Transverse colon (tissue), 4 donors: ENCODE data around the gene ST3GAL2. TPM values are rescaled to one million over a fixed set of nuclear protein-coding genes. Genes with fewer than 3 reads are reported as not detected.

Experiments
- DNase-seq: peaks from one replicate; pipeline ENCODE4 v3.0.0-alpha.2; 2019
- H3K27ac ChIP-seq, 4 donors: fragments of 200-600 bp; sonication (generic); 2 replicates each; pipeline ENCODE4 v1.5.1; 2016 to 2018; ENCODE audit warnings: inconsistent platforms in 4 of 4
- H3K27me3 ChIP-seq: fragments of 200-600 bp; sonication (generic); 2 replicates; pipeline ENCODE4 v1.5.1; 2017; ENCODE audit warnings: inconsistent platforms
- H3K36me3 ChIP-seq, 4 donors: fragments of 200-600 bp; sonication (generic); 2 replicates each; pipeline ENCODE4 v1.5.1; 2017 to 2019; ENCODE audit warnings: inconsistent platforms in 4 of 4
- H3K4me1 ChIP-seq, 4 donors: fragments of 200-600 bp; sonication (generic); 2 replicates each; pipeline ENCODE4 v1.5.1; 2017 to 2020; ENCODE audit warnings: inconsistent platforms in 4 of 4
- H3K4me3 ChIP-seq, 4 donors: fragments of 200-600 bp; sonication (generic); 1 replicate in 1 of 4; 2 replicates in 3 of 4; pipeline versions ENCODE4 v1.5.1 to v1.6.1; 2017 to 2019; ENCODE audit warnings: inconsistent platforms in 4 of 4
- H3K9me3 ChIP-seq, 2 donors: fragments of 200-600 bp; sonication (generic); 2 replicates each; pipeline ENCODE4 v1.5.1; 2017 to 2019; ENCODE audit warnings: inconsistent platforms in 2 of 2
- CTCF ChIP-seq, 5 experiments: fragments of 200-600 bp in 3 of 5; fragments of 450-650 bp in 2 of 5; sonication (generic) in 3 of 5; IDR thresholded peaks; 1 replicate in 2 of 5; 2 replicates in 3 of 5; pipeline ENCODE4 v1.5.1; 2016 to 2017; ENCODE audit warnings: antibody characterized with exemption in 5 of 5, inconsistent platforms in 3 of 5, mild to moderate bottlenecking in 2 of 5, moderate library complexity in 1 of 5
- EP300 ChIP-seq: sonication (generic); formaldehyde crosslinking; IDR thresholded peaks from one replicate; pipeline ENCODE4 v1.6.1; 2017; ENCODE audit warnings: antibody characterized with exemption, low read depth
- POLR2A ChIP-seq: fragments of 450-650 bp; IDR thresholded peaks from one replicate; pipeline ENCODE4 v1.6.1; 2016; ENCODE audit warnings: antibody characterized with exemption, mild to moderate bottlenecking, moderate library complexity
- POLR2AphosphoS5 ChIP-seq, 3 donors: sonication (generic); formaldehyde crosslinking; IDR thresholded peaks; one replicate each; pipeline ENCODE4 v1.6.1; 2016; ENCODE audit warnings: antibody characterized with exemption in 3 of 3
- WGBS, 2 donors: methylation state at CpG; one replicate each; pipeline ENCODE4 v1.1.5; 2018; ENCODE audit warnings: low coverage in 1 of 2; 5-methylcytosine and 5-hydroxymethylcytosine counted together
- in situ Hi-C, 4 donors: fragments of 200-750 bp; cut with MboI; loops; one replicate each; pipeline versions ENCODE4 v1.15.0 to v1.15.1; 2017; ENCODE audit warnings: low sequenced_read_pairs in 3 of 4, low pct_ligation_motif_present in 1 of 4, low pct_unique_long_range_greater_than_20kb in 1 of 4
- intact Hi-C: fragments of 100-400 bp; cut with DNase I; formaldehyde crosslinking; loops from one replicate; pipeline ENCODE4 v1.15.1; 2023; ENCODE audit warnings: low total_unique reads
- total RNA-seq, 4 donors: library from RNA; depleted of rRNA; stranded (reverse); fragments of >200 nt; gene quantifications; one replicate each; pipeline ENCODE4 v1.1.0, GENCODE V29; 2016

ST3GAL2 gene
- total RNA-seq, 4 donors from 2014 or later: 2.6 to 16.5 (median 8.5) TPM

DNA sequence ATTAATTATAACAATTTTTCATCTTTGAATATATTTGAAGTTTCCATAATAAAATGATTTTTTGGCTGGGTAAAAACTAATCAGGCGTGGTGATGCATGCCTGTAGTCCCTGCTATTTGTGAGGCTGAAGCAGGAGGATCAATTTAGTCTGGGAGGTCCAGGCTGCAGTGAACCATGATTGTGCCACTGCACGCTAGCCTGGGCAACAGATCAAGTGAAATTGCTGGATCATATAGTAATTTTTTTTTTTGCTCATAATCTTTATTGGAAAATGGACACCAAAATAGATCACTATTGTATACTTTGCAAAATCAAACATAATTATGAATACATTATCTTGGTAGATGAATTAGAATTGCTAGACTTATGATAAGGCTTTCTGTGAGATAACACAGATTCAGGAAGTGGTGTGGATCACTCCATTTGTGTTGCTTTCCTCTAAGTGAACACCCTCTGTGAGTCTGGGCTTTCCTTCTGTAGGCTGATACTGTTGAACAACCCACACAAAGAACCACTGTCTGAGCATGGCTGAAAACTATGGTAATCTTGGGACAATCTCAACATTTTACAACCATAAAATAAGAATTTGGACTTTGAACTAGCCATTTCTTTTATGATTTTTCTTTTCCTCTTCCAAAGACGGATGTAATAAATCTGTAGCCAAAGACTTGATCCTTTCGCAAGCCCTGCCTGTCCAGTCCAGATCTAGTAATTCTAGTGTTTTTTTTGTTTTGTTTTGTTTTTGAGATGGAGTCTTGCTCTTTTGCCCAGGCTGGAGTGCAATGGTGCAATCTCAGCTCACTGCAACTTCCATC is 5.6 kb upstream of the ST3GAL2 start:
- Histone ChIP-seq H3K4me3 (peak overlapping the region in 1 of 4 donors; percentile 8), H3K36me3 (no peaks in the 10 kb centered on the region), H3K4me1 (peaks cover 3 to 28% (median 13%) of the 10 kb centered on the region in 4 donors), H3K27ac (peak overlapping the region; percentile 57 to 76 (median 64)), H3K27me3 (no peaks in the 10 kb centered on the region), H3K9me3 (no peaks in the 10 kb centered on the region)
- peak; percentile 48 for DNase-seq
- TF ChIP-seq CTCF (IDR thresholded peaks at IDR 0.05): no peak
- no peak for TF ChIP-seq EP300
- no peak for TF ChIP-seq POLR2A
- peak in 1 of 3 donors; percentile 38 for TF ChIP-seq POLR2AphosphoS5 (IDR thresholded peaks at IDR 0.05)
- in situ Hi-C loops: loop anchor here in 1 of 4 donors (10.0 kb wide), 1 partner anchor 50 kb away; no protein-coding TSS in a partner anchor
- WGBS, 2 donors: 28 to 51% methylated on average over 4 of the region's 4 CpGs
- intact Hi-C loops: no loop called here

GRCh38 chr16:70442344-70442743 is 3.4 kb upstream of the ST3GAL2 start:
- Histone ChIP-seq H3K4me3 (no peak overlapping the region), H3K36me3 (no peaks in the 10 kb centered on the region), H3K4me1 (peaks cover 4 to 42% (median 22%) of the 10 kb centered on the region in 4 donors), H3K27ac (no peak overlapping the region), H3K27me3 (no peaks in the 10 kb centered on the region), H3K9me3 (no peaks in the 10 kb centered on the region)
- intact Hi-C loops (no loop called here), in situ Hi-C loops (loop anchor here in 1 of 4 donors (10.0 kb wide), 1 partner anchor 48 kb away; no protein-coding TSS in a partner anchor)
- TF ChIP-seq EP300: no peak
- TF ChIP-seq POLR2A: no peak
- TF ChIP-seq CTCF (IDR thresholded peaks at IDR 0.05): no peak
- no peak for TF ChIP-seq POLR2AphosphoS5 (IDR thresholded peaks at IDR 0.05)
- no peak for DNase-seq
- WGBS, 2 donors: 95 to 96% methylated on average over 4 to 7 of the region's 7 CpGs

DNA sequence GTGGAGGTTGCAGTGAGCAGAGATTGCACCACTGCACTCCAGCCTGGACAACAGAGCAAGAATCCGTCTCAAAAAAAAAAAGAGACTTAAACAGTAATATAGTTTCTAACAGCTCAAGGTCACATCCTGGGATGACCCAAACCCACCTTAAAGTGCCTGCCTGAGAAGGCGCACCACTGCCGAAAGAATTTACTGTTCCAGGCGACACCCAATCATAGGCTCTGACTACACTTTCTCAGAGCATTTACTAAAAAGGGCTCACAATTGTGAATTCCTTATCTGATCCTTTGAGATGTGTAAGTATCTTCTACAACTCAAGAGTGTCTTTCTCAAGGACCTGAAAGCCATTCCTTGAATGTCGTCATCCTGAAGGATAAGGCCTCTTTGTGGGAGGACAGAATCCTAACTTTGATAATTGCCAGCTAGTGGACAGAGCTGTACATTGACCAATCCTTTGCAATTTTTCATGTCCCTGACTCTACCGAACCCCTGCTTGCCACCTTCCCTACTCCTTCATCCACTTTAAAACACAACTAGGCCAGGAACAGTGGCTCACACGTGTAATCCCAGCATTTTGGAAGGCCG is 2.6 kb upstream of the ST3GAL2 start:
- WGBS, 2 donors: 89 to 93% methylated on average over 7 to 8 of the region's 8 CpGs
- H3K4me1 ChIP-seq: peaks cover 7 to 46% (median 29%) of the 10 kb centered on the region in 4 donors
- no peaks in the 10 kb centered on the region for H3K36me3 ChIP-seq
- H3K27ac ChIP-seq: no peak overlapping the region
- in situ Hi-C loops: loop anchor here in 1 of 4 donors (10.0 kb wide), 1 partner anchor 47 kb away; no protein-coding TSS in a partner anchor
- no peak overlapping the region for H3K4me3 ChIP-seq
- no peak for DNase-seq
- intact Hi-C loops: no loop called here
- TF ChIP-seq POLR2A: no peak
- H3K27me3 ChIP-seq: no peaks in the 10 kb centered on the region
- no peaks in the 10 kb centered on the region for H3K9me3 ChIP-seq

DNA sequence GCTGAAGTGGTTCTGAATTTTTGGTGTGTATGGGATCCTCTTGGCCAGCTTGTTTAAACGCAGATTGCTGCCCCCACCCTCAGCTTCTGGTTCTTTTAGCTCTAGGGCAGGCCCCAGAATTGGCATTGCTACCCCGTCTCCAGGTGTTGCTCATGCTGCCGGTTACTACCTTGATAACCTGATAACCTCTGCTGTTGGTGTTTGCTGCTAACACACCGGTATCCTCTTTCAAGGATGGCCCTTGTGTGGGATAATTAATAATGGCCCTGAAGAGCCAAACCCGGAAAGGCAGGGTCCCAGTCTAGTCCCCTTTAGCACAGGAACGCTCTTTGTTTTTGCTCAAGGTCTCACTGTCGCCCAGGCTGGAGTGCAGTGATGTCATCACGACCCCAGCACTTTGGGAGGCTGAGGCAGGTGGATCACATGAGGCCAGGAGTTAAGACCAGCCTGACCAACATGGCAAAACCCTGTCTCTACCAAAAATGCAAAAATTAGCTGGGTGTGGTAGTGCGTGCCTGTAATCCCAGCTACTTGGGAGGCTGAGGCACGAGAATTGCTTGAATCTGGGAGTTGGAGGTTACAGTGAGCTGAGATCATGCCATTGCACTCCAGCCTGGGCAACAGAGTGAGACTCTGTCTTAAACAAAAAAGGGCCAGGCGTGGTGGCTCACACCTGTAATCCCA is 1.3 kb upstream of the ST3GAL2 start:
- H3K4me3 ChIP-seq: no peak overlapping the region
- intact Hi-C loops: no loop called here
- no peaks in the 10 kb centered on the region for H3K27me3 ChIP-seq
- peak overlapping the region in 2 of 4 donors; percentile 81 for H3K27ac ChIP-seq
- H3K4me1 ChIP-seq: peaks cover 7 to 50% (median 28%) of the 10 kb centered on the region in 4 donors
- no peaks in the 10 kb centered on the region for H3K9me3 ChIP-seq
- WGBS, 2 donors: 77 to 100% methylated on average over 1 to 11 of the region's 11 CpGs
- DNase-seq: no peak
- no peaks in the 10 kb centered on the region for H3K36me3 ChIP-seq
- in situ Hi-C loops: loop anchor here in 1 of 4 donors (10.0 kb wide), 1 partner anchor 45 kb away; no protein-coding TSS in a partner anchor
- no peak for TF ChIP-seq CTCF (IDR thresholded peaks at IDR 0.05)
- TF ChIP-seq POLR2AphosphoS5 (IDR thresholded peaks at IDR 0.05): no peak
- TF ChIP-seq EP300: no peak
- no peak for TF ChIP-seq POLR2A
